Loucy (cell line): ENCODE data around the gene MAN2B2.

Source experiments
- H2AFZ ChIP-seq: fragments of 200-600 bp; sonication (generic); 2 replicates; pipeline ENCODE4 v1.6.0; 2016; ENCODE audit warnings: antibody characterized with exemption, mild to moderate bottlenecking, low read length, moderate library complexity
- H3F3A ChIP-seq: fragments of 200-600 bp; 2 replicates; pipeline ENCODE4 v1.6.0; 2016; ENCODE audit warnings: antibody characterized with exemption, low read depth, mild to moderate bottlenecking
- H3K27me3 ChIP-seq: fragments of 200-600 bp; sonication (generic); 2 replicates; pipeline ENCODE4 v1.6.1; 2014; ENCODE audit warnings: low read length, mild to moderate bottlenecking; ENCODE audit not compliant: insufficient read depth, poor library complexity, severe bottlenecking
- H3K36me3 ChIP-seq: fragments of 200-600 bp; sonication (generic); 2 replicates; pipeline ENCODE4 v1.6.1; 2016; ENCODE audit warnings: low read length; ENCODE audit not compliant: insufficient read depth
- H3K4me1 ChIP-seq: fragments of 200-600 bp; sonication (generic); 2 replicates; pipeline ENCODE4 v1.5.1; 2014; ENCODE audit warnings: low read length, mild to moderate bottlenecking; ENCODE audit not compliant: insufficient read depth, poor library complexity, severe bottlenecking
- H3K4me2 ChIP-seq: fragments of 200-600 bp; sonication (generic); 2 replicates; pipeline ENCODE4 v1.6.0; 2014; ENCODE audit warnings: antibody characterized with exemption, low read length, low read depth, mild to moderate bottlenecking; ENCODE audit not compliant: poor library complexity, severe bottlenecking
- H3K4me3 ChIP-seq: fragments of 200-600 bp; sonication (generic); 2 replicates; pipeline ENCODE4 v1.5.1; 2014; ENCODE audit warnings: low read length, mild to moderate bottlenecking, mixed read lengths; ENCODE audit not compliant: poor library complexity, severe bottlenecking
- H3K79me2 ChIP-seq: fragments of 200-600 bp; sonication (generic); 2 replicates; pipeline ENCODE4 v1.6.1; 2014; ENCODE audit warnings: low read length; ENCODE audit not compliant: insufficient read depth
- H3K9ac ChIP-seq: fragments of 200-600 bp; sonication (generic); 2 replicates; pipeline ENCODE4 v1.6.0; 2014; ENCODE audit warnings: mild to moderate bottlenecking, low read depth, low read length, moderate library complexity; ENCODE audit not compliant: poor library complexity, severe bottlenecking
- H3K9me2 ChIP-seq: fragments of 200-600 bp; sonication (generic); replicated peaks from 2 replicates; pipeline ENCODE4 v1.6.1; 2016; ENCODE audit warnings: low read depth, low read length, mixed read lengths
- H3K9me3 ChIP-seq: fragments of 200-600 bp; sonication (generic); 2 replicates; pipeline ENCODE4 v1.6.1; 2014; ENCODE audit warnings: mild to moderate bottlenecking, antibody characterized with exemption, low read length, low read depth; ENCODE audit not compliant: insufficient read depth
- H4K20me1 ChIP-seq: fragments of 200-600 bp; sonication (generic); 2 replicates; pipeline ENCODE4 v1.6.0; 2014; ENCODE audit warnings: antibody characterized with exemption, low read length, mild to moderate bottlenecking; ENCODE audit not compliant: insufficient read depth, poor library complexity, severe bottlenecking
- EZH2phosphoT487 ChIP-seq: fragments of 200-600 bp; IDR thresholded peaks from 2 replicates; pipeline ENCODE4 v1.6.1; 2018; ENCODE audit warnings: antibody characterized with exemption, mild to moderate bottlenecking, moderate library complexity, borderline replicate concordance
- TF ChIP-seq, protein P1 (sequence below): fragments of 200-600 bp; sonication (generic); conservative IDR thresholded peaks from 2 replicates; pipeline ENCODE4 v1.5.1; 2014; ENCODE audit warnings: mild to moderate bottlenecking, antibody characterized with exemption, low read length

Gene MAN2B2

DNA sequence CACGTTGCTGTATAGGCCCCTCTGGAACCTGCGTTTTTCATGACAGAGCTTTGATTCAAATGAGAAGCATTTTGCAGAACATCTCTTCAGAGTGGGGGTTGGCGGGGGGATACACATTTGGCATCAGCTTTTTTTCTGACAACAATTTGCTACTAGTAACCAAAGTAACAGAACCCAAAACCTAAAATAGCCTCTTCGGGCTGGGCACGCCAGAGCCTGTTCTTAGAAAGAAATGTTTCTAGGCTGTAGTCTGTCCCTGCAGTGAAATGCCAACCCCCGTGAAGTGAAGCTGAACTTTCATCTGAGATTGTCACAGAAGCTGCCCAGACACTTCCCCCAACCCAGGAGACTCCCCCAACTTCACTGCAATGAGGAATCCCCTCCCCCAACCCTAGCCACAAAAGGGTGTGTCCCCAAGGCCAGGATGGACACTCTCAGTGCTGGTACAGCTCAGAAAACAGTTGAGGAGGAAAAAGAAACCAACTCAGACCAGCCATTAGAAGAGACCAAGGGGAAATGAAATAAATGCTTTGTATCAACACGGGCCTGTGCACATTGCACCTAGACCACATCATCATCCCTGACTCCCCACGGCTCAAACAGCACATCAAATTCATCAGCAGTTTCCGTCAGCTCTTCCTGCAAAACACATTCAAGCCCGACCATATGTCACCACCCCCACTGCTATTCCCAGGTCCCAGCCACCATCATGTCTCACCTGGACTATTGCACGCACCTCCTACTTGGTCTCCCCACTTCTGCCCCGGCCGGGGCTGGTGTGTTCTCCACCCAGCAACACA is 8.4 kb upstream of the MAN2B2 start:
- no peak overlapping the region for H3K4me3 ChIP-seq
- no peaks in the 10 kb centered on the region for H3K9me2 ChIP-seq
- no peaks in the 10 kb centered on the region for H3K79me2 ChIP-seq
- H4K20me1 ChIP-seq: no peaks in the 10 kb centered on the region
- no peak overlapping the region for H3K4me2 ChIP-seq
- H3K36me3 ChIP-seq: no peaks in the 10 kb centered on the region
- H3K27me3 ChIP-seq: no peaks in the 10 kb centered on the region
- H3K9me3 ChIP-seq: no peaks in the 10 kb centered on the region
- H3F3A ChIP-seq: no peaks in the 10 kb centered on the region
- H3K9ac ChIP-seq: no peak overlapping the region
- TF ChIP-seq, protein P1, sequence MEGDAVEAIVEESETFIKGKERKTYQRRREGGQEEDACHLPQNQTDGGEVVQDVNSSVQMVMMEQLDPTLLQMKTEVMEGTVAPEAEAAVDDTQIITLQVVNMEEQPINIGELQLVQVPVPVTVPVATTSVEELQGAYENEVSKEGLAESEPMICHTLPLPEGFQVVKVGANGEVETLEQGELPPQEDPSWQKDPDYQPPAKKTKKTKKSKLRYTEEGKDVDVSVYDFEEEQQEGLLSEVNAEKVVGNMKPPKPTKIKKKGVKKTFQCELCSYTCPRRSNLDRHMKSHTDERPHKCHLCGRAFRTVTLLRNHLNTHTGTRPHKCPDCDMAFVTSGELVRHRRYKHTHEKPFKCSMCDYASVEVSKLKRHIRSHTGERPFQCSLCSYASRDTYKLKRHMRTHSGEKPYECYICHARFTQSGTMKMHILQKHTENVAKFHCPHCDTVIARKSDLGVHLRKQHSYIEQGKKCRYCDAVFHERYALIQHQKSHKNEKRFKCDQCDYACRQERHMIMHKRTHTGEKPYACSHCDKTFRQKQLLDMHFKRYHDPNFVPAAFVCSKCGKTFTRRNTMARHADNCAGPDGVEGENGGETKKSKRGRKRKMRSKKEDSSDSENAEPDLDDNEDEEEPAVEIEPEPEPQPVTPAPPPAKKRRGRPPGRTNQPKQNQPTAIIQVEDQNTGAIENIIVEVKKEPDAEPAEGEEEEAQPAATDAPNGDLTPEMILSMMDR: no peak
- TF ChIP-seq EZH2phosphoT487: no peak
- H3K4me1 ChIP-seq: peaks cover under 1% of the 10 kb centered on the region
- H2AFZ ChIP-seq: no peak overlapping the region

DNA sequence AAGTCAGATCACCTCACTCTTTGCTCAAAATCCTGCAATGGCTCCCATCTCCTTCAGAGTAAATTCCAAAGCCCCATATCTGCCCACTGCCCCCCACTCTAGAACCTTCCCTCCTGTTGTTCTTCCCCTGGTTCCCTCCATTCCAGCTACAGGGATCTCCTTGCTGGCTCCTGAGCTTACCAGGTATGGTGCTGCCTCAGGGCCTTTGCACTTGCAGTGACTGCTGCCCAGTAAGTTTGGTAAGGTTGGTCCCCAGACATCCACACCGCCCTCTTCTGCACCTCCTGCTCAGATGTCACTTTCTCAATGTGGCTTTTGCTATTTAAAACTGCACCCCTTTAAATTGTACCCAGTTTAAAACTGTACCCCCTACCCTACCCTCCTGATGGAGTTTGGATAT is 7.8 kb upstream of the MAN2B2 start:
- Histone ChIP-seq H3K36me3 (no peaks in the 10 kb centered on the region), H3K4me2 (no peak overlapping the region), H3K9me2 (no peaks in the 10 kb centered on the region), H3K4me3 (no peak overlapping the region), H3K79me2 (no peaks in the 10 kb centered on the region), H3K27me3 (no peaks in the 10 kb centered on the region), H3F3A (no peaks in the 10 kb centered on the region), H4K20me1 (no peaks in the 10 kb centered on the region), H2AFZ (no peak overlapping the region), H3K4me1 (no peaks in the 10 kb centered on the region), H3K9ac (no peak overlapping the region), H3K9me3 (no peaks in the 10 kb centered on the region)
- no peak for TF ChIP-seq EZH2phosphoT487
- TF ChIP-seq, protein P1: no peak

DNA sequence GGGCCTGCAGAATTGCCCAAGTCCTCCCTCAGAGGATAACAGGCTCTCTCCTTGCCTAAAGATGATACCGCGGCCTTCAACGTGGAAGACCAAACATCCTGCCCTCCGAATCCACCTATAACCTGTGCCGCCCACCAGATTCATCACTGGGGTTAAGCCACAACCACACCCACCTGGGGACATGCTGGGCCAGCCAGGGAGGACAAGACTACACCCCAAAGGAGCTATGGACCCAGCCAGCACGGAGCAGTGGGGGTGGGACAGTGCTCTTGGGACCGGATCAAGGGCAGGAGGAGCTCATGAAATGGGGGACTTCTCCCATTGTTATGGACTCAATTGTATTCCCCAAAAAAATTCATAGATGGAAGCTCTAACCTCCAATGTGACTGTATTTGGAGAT is 6.8 kb upstream of the MAN2B2 start:
- Histone ChIP-seq H4K20me1 (no peaks in the 10 kb centered on the region), H3K4me3 (no peak overlapping the region), H3F3A (no peaks in the 10 kb centered on the region), H3K9me3 (no peaks in the 10 kb centered on the region), H3K9ac (no peak overlapping the region), H2AFZ (no peak overlapping the region), H3K4me1 (no peaks in the 10 kb centered on the region), H3K9me2 (no peaks in the 10 kb centered on the region), H3K27me3 (no peaks in the 10 kb centered on the region), H3K4me2 (no peak overlapping the region), H3K79me2 (no peaks in the 10 kb centered on the region), H3K36me3 (no peaks in the 10 kb centered on the region)
- TF ChIP-seq EZH2phosphoT487: no peak
- TF ChIP-seq, protein P1: no peak
